HepG2 (cell line): ENCODE results near the gene DOC2A. TPM values are rescaled to one million over a fixed set of nuclear protein-coding genes. Genes with fewer than 3 reads are reported as not detected.
A peak's percentile ranks its signal among the peaks of the same experiment; 100 is the strongest.

Source experiments
- CAMTA2 ChIP-seq: sonication (generic); formaldehyde crosslinking; IDR thresholded peaks from 2 replicates; pipeline ENCODE4 v1.4.0; 2020; ENCODE audit warnings: mild to moderate bottlenecking, missing genetic modification reagents, borderline replicate concordance
- CBX2 ChIP-seq, 2 experiments: fragments of 200-600 bp in 1 of 2; sonication (generic); formaldehyde crosslinking in 1 of 2; IDR thresholded peaks; 2 replicates each; pipeline versions ENCODE4 v1.7.0 to v1.8.1; 2018 to 2022; ENCODE audit warnings: low read depth in 2 of 2, low read length in 1 of 2, mild to moderate bottlenecking in 1 of 2, missing genetic modification reagents in 1 of 2
- FOXJ3 ChIP-seq: sonication (generic); formaldehyde crosslinking; IDR thresholded peaks from 2 replicates; pipeline ENCODE4 v1.4.0; 2020; ENCODE audit warnings: missing genetic modification reagents, mild to moderate bottlenecking, borderline replicate concordance
- NAIF1 ChIP-seq: sonication (generic); formaldehyde crosslinking; IDR thresholded peaks from 2 replicates; pipeline ENCODE4 v1.5.0; 2020; ENCODE audit warnings: mild to moderate bottlenecking, missing genetic modification reagents, borderline replicate concordance
- NFATC3 ChIP-seq: sonication (generic); formaldehyde crosslinking; IDR thresholded peaks from 2 replicates; pipeline ENCODE4 v1.5.1; 2020; ENCODE audit warnings: mild to moderate bottlenecking, missing genetic modification reagents
- PHF20 ChIP-seq: sonication (generic); formaldehyde crosslinking; IDR thresholded peaks from 2 replicates; pipeline ENCODE4 v1.5.0; 2020; ENCODE audit warnings: mild to moderate bottlenecking, missing genetic modification reagents
- SP4 ChIP-seq: sonication (generic); formaldehyde crosslinking; IDR thresholded peaks from 2 replicates; pipeline ENCODE4 v1.8.1; 2023; ENCODE audit warnings: mild to moderate bottlenecking, missing genetic modification reagents
- TRIM22 ChIP-seq: fragments of 450-650 bp; IDR thresholded peaks from 2 replicates; pipeline ENCODE4 v1.6.1; 2017
- ZBTB3 ChIP-seq: sonication (generic); formaldehyde crosslinking; IDR thresholded peaks from 2 replicates; pipeline ENCODE4 v1.4.0; 2020; ENCODE audit warnings: low read depth, mild to moderate bottlenecking, moderate library complexity, missing genetic modification reagents, borderline replicate concordance
- ZNF180 ChIP-seq: sonication (generic); formaldehyde crosslinking; IDR thresholded peaks from 2 replicates; pipeline ENCODE4 v1.4.0; 2020; ENCODE audit warnings: low read depth, missing genetic modification reagents, borderline replicate concordance
- ZNF30 ChIP-seq: sonication (generic); formaldehyde crosslinking; IDR thresholded peaks from 2 replicates; pipeline ENCODE4 v1.5.0; 2020; ENCODE audit warnings: mild to moderate bottlenecking, missing genetic modification reagents
- ZNF557 ChIP-seq: sonication (generic); formaldehyde crosslinking; IDR thresholded peaks from 2 replicates; pipeline ENCODE4 v1.4.0; 2020; ENCODE audit warnings: missing genetic modification reagents
- ZNF598 ChIP-seq: sonication (generic); formaldehyde crosslinking; IDR thresholded peaks from 2 replicates; pipeline ENCODE4 v1.5.1; 2020; ENCODE audit warnings: mild to moderate bottlenecking, missing genetic modification reagents, borderline replicate concordance
- ZNF614 ChIP-seq: IDR thresholded peaks from 2 replicates; pipeline ENCODE4 v1.6.1; 2018; ENCODE audit warnings: missing biosample characterization, missing genetic modification reagents, inconsistent platforms, borderline replicate concordance
- ZNF782 ChIP-seq: sonication (generic); formaldehyde crosslinking; IDR thresholded peaks from 2 replicates; pipeline ENCODE4 v1.4.0; 2020; ENCODE audit warnings: missing genetic modification reagents, mild to moderate bottlenecking, borderline replicate concordance
- ZSCAN31 ChIP-seq: sonication (generic); formaldehyde crosslinking; IDR thresholded peaks from 2 replicates; pipeline ENCODE4 v1.5.0; 2020; ENCODE audit warnings: low read depth, mild to moderate bottlenecking, missing genetic modification reagents
- polyA plus RNA-seq, 8 experiments: library from polyadenylated mRNA; depleted of rRNA in 3 of 8; stranded (reverse) in 7 of 8; unstranded in 1 of 8; fragments of >200 nt; fragmentation: Illumina TruSeq in 4 of 8; extraction: Trizol in 4 of 8; gene quantifications; 2 replicates each; pipeline versions ENCODE4 v1.2.1 to v1.2.3, GENCODE V29; 2011 to 2016; ENCODE audit warnings: low read depth in 4 of 8, missing spikeins in 1 of 8, mixed read lengths in 1 of 8; ENCODE audit not compliant: insufficient read depth in 1 of 8
- total RNA-seq, 5 experiments: library from RNA; depleted of rRNA; stranded (reverse); fragments of >200 nt; fragmentation: Illumina TruSeq; extraction: Trizol; gene quantifications; 2 replicates each; pipeline ENCODE4 v1.2.3, GENCODE V29; 2016; ENCODE audit warnings: low read depth in 1 of 5
- TF ChIP-seq, protein P1 (sequence below): sonication (generic); formaldehyde crosslinking; IDR thresholded peaks from 2 replicates; pipeline ENCODE4 v1.5.1; 2020; ENCODE audit warnings: mild to moderate bottlenecking, moderate library complexity, missing genetic modification reagents
- TF ChIP-seq, protein P2 (sequence below), 2 experiments: sonication (generic) in 1 of 2; formaldehyde crosslinking in 1 of 2; IDR thresholded peaks; 2 replicates each; pipeline versions ENCODE4 v1.6.1 to v1.9.0; 2014 to 2022; ENCODE audit warnings: antibody characterized with exemption in 1 of 2, borderline replicate concordance in 1 of 2, inconsistent platforms in 1 of 2, low read depth in 1 of 2, missing genetic modification reagents in 1 of 2

Gene DOC2A
- total and polyA plus RNA-seq, 2 of the 13 experiments (the other 11 are each of a cell fraction or from before 2014, with no cell fraction given) = 0.15 to 0.55 TPM

GRCh38 chr16:29961479-29962343 is 49.1 kb downstream of the DOC2A start, which contains the start of gene TMEM219 (continued):
- TF ChIP-seq FOXJ3 (CRISPR knock-in tag) (0 out of 2 replicates have a peak, but pooled peaks have one; percentile 14), NAIF1 (0 out of 2 replicates have a peak, but pooled peaks have one; percentile 42), SP4 (CRISPR knock-in tag) (peak; percentile 96), ZNF180 (CRISPR knock-in tag) (no peak), ZNF614 (CRISPR knock-in tag) (peak; percentile 77; the same call in 1 of the 2 replicates), PHF20 (CRISPR knock-in tag) (no peak; the same call in none of the 2 replicates), ZNF30 (CRISPR knock-in tag) (peak; percentile 93; the same call in 1 of the 2 replicates), ZBTB3 (CRISPR knock-in tag) (no peak; the same call in 1 of the 2 replicates), TRIM22 (no peak), NFATC3 (CRISPR knock-in tag) (no peak), CAMTA2 (CRISPR knock-in tag) (no peak), CBX2 (IDR thresholded peaks at IDR 0.05; ENCODE audit: low read depth, low read length) (no peak), CBX2 (CRISPR knock-in tag; IDR thresholded peaks at IDR 0.05; ENCODE audit: low read depth) (no peak), ZNF598 (CRISPR knock-in tag) (peak; percentile 85; the same call in 1 of the 2 replicates), ZSCAN31 (peak; percentile 75; the same call in 1 of the 2 replicates), ZNF557 (CRISPR knock-in tag) (no peak), ZNF782 (CRISPR knock-in tag) (peak; percentile 50; the same call in 1 of the 2 replicates)
- TF ChIP-seq, protein P1, sequence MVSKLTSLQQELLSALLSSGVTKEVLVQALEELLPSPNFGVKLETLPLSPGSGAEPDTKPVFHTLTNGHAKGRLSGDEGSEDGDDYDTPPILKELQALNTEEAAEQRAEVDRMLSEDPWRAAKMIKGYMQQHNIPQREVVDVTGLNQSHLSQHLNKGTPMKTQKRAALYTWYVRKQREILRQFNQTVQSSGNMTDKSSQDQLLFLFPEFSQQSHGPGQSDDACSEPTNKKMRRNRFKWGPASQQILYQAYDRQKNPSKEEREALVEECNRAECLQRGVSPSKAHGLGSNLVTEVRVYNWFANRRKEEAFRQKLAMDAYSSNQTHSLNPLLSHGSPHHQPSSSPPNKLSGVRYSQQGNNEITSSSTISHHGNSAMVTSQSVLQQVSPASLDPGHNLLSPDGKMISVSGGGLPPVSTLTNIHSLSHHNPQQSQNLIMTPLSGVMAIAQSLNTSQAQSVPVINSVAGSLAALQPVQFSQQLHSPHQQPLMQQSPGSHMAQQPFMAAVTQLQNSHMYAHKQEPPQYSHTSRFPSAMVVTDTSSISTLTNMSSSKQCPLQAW (CRISPR knock-in tag) = peak; percentile 84
- TF ChIP-seq, protein P2, sequence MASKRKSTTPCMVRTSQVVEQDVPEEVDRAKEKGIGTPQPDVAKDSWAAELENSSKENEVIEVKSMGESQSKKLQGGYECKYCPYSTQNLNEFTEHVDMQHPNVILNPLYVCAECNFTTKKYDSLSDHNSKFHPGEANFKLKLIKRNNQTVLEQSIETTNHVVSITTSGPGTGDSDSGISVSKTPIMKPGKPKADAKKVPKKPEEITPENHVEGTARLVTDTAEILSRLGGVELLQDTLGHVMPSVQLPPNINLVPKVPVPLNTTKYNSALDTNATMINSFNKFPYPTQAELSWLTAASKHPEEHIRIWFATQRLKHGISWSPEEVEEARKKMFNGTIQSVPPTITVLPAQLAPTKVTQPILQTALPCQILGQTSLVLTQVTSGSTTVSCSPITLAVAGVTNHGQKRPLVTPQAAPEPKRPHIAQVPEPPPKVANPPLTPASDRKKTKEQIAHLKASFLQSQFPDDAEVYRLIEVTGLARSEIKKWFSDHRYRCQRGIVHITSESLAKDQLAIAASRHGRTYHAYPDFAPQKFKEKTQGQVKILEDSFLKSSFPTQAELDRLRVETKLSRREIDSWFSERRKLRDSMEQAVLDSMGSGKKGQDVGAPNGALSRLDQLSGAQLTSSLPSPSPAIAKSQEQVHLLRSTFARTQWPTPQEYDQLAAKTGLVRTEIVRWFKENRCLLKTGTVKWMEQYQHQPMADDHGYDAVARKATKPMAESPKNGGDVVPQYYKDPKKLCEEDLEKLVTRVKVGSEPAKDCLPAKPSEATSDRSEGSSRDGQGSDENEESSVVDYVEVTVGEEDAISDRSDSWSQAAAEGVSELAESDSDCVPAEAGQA (IDR thresholded peaks at IDR 0.05; ENCODE audit: low read depth) = no peak
- TF ChIP-seq, protein P2 (CRISPR knock-in tag; IDR thresholded peaks at IDR 0.05; ENCODE audit: borderline replicate concordance) = no peak
